GM19351 (cell line): ENCODE measurements around the gene RGS3.
"Not testable (repeated sequence)": the region's sequence is repeated elsewhere in the genome, so short reads cannot be mapped to it uniquely, and the experiment has no call there.

Experiments
- ATAC-seq: cut with Tn5 transposase; IDR thresholded peaks from one replicate; pipeline ENCODE4 v1.9.1; 2021; ENCODE audit warnings: mild to moderate bottlenecking, moderate library complexity; ENCODE audit not compliant: unreplicated experiment

The RGS3 gene

DNA sequence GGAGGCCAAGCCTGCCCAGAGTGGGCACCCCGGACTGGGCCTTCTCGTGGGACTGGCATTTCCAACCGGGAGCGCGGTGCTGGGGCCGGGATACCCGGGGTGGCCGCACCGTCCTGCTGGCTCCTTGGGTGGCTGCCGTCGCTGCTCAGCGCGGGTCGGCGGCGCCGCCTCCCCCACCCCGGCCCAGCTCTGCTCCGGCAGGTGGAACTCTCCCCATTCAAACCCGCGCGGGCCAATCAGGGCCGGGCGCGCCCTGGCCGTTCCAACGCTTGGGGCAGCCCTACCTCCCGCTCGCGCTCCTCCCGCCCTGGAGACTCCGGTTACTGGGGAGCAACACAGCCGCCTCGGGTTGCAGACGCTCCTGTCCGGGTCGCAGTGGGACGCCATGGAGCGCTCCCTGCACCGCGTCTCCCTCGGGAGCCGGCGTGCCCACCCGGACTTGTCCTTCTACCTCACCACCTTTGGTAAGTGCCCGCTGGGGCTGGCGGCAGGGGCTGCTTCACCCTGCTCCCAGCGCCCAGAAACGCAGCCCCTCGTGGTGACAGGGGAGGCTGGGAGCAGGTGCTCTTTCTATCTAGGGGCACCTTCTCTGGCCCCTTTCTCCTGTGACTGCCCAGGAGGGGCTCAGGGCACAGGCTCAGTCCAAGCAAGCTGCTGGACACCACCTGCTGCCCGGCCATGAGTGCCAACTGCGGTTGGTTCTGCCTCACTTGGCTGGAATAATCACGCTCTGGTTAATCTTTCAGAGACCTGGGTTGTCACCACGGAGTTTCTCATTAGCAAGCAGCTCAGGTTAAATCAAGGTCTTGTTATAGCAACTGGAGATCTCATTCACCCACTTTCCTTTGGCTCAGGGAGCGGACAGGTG is at the start of gene RGS3:
Gene RGS3, plus strand, starts transcription at position 310 of the 868 bp plus-strand sequence. Its CDS starts 76 bp downstream, at position 386.
- no peak for ATAC-seq

- ATAC-seq = peak; percentile 100
Measured at GRCh38 chr9:113416149-113416721, 47.3 kb upstream of the RGS3 start.

DNA sequence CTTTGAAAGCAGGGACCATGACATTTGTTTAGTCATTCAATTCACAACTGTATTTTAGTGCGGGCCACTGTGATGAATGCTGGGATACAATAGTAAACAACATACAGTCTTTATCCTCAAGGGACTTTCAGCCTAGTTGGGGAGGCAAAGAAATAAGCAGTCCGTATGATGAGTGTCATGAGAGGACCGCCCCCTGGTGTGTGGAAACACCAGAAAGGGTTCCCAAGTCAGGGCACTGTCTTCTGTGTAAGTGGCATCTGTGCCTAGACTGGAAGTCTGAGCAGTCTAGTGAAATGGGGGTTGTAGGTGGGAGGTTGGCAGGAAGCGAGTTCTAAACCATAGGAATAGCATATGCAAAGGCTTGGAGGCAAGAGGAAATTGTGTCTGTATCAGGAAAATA is 46.2 kb upstream of the RGS3 start:
- ATAC-seq = no peak

DNA sequence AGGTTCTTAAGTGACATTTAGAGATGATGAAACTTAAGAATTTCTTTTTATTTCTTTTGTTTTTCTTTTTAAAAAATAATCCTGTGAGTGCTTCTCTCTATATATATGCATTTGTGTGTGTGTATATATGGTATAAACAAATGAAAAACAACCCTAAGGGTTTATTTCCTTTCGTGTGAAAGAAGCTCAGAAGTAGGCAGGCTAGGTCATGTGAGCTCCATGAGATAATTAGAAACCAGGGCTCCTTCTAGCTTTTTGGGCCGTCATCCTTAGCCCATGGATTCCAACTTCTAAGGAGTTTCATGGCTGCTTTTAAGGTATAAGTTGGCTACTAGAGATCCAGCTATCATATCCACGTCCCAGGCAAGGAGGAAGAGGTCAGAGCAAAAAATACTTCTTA is 41.8 kb upstream of the RGS3 start:
- ATAC-seq = no peak

DNA sequence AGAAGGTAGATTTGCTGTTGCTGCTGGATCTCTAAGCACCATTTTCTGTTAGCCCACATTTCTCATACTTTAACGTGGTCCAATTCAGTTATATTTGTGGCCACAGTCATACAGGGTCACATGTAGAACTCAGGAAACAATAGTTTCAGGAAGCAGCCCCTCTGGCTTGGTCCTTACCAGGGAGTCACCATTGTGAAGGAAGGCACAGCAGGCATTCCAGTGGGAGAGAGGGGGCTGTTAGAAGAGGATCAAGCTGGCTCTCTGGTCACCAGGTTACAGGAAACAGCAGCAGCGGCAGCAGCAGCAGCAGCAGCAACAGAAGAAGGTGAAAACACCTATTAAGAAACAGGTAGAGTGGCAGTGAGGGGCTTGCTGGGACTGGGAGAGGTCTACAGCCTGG is 38.5 kb upstream of the RGS3 start:
- ATAC-seq = no peak

- no peak for ATAC-seq
Measured at GRCh38 chr9:113426701-113427100, 36.8 kb upstream of the RGS3 start.

GRCh38 chr9:113427629-113428028 is 35.9 kb upstream of the RGS3 start:
- ATAC-seq = no peak

DNA sequence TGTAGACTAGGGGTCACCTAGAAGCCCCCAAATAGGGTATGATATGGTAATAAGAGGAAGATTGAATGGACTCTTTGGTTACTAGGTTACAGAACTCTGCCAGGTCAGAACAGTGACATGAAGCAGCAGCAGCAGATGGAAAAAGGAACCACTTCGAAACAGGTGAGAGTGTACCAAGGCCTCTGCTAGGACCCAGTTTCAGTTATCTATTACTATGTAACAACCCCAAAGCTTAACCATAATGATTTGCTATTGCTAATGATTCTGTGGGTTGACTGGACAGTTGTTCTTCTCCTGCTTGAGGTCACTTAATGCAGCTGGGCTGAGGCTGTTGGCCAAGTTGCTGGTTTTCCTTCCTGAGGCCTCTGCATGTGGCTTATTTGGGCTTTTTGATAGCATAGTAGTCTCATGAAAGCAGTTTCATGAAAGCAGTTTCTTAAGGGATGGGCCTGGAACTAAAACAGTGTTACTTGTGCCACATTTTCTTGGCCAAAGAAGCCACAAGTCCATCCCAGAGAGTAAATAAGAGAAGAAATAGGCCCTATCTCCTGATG is 35.4 kb upstream of the RGS3 start:
- no peak for ATAC-seq

- no peak for ATAC-seq
Measured at GRCh38 chr9:113431191-113431590, 32.3 kb upstream of the RGS3 start.

- ATAC-seq = no peak
Measured at GRCh38 chr9:113436728-113437515, 26.6 kb upstream of the RGS3 start.

- not testable (repeated sequence) for ATAC-seq
Measured at GRCh38 chr9:113437716-113438115, 25.8 kb upstream of the RGS3 start.

- no peak for ATAC-seq
Measured at GRCh38 chr9:113444736-113445135, 18.8 kb upstream of the RGS3 start.

- ATAC-seq = no peak
Measured at GRCh38 chr9:113446323-113446740, 17.2 kb upstream of the RGS3 start.

DNA sequence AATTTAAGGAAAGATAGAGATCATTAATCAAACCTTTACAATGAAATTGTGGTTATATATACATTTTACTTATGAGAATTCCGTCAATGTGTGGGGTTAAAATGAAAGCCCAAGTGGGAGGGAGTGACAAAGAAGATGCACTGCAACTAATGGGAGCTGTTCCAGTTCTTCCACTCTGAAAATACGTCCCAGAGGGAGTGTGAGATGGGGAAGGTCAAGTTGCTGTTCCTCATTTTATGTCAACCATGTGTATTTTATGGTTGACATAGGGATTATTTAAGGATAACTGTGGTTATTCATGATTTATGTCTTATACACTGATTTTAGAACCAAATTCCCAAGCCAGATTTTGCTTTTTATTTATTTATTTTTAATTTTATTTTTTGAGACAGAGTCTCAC is 14.2 kb upstream of the RGS3 start:
- ATAC-seq = no peak

DNA sequence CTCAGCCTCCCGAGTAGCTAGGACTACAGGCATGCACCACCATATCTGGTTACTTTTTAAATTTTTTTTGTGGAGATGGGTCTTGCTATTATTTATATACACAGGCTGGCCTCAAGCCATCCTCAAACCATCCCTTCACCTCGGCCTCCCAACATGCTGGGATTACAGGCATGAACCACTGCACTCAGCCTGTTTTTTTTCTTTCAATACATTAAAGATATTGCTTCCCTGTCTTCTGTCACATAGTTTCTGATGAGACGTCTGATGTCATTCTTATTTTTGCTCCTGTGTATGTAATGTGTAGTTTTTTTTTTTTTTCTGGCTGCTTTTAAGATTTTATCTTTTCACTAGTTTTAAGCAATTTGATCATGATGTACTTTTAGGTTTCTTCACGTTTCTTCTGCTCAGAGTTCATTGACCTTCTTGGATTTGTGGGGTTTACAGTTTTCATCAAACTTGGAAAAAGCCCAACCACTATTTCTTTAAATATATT is 11.4 kb upstream of the RGS3 start:
- ATAC-seq = no peak

DNA sequence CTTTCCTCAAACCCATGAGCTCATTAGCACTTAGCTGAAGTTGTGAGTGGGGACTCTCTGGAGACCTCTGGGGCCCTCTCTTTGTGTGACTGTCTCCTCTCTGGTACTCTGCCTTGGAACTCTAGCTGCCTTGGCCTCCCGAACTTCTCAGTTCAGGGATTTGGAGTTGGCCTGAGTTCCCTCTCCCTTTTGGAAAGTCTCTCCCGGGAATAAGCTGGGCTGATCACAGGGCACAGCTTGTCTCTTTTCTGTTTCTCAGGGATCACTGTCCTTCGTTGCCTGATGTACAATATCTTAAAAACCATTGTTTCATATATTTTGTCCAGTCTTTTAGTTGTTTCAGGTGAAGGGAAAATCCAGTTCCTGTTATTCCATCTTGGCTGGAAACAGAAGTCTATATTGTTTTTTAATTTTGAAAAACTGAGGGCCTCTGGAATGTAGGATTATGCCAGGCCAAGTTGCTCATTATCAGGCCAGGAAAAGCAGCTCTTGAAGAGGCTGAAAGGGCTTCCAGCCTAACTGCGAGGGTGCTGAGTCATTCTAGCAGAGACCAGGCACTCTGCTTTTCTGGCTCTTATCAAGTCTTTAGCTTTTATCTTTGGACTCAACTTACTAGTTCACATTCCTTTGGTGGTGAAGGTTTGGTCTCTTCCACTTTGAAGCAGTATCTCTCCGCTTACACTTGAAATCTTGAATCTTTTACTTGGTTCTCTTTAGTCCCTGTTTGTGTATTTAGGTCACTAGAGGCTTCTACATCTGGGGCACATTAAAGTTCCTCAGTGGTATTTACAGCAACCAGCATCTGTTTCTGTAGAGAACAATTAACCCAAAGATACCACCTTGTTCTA is 8.4 kb upstream of the RGS3 start:
- peak; percentile 51 for ATAC-seq

- no peak for ATAC-seq
Measured at GRCh38 chr9:113456235-113456634, 7.3 kb upstream of the RGS3 start.

GRCh38 chr9:113461285-113461684 is 2.2 kb upstream of the RGS3 start:
- no peak for ATAC-seq

DNA sequence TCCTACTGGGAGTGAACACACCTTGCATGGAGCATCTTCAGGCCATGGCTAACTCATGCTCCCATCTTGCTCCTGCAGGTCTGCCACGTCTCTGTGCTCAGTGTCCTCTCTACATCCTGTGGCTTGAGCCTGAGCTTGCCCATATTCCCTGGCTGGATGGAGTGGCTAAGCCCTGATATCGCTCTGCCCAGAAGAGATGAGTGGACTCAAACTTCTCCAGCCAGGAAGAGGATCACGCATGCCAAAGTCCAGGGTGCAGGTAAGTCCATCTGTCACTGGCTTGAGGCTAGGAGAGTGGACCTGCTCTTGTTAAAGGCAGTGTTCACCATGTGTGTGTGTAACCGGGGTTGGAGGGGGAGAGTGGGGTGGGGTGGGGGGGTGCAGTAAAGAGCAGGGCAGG is 1.6 kb upstream of the RGS3 start:
- no peak for ATAC-seq

DNA sequence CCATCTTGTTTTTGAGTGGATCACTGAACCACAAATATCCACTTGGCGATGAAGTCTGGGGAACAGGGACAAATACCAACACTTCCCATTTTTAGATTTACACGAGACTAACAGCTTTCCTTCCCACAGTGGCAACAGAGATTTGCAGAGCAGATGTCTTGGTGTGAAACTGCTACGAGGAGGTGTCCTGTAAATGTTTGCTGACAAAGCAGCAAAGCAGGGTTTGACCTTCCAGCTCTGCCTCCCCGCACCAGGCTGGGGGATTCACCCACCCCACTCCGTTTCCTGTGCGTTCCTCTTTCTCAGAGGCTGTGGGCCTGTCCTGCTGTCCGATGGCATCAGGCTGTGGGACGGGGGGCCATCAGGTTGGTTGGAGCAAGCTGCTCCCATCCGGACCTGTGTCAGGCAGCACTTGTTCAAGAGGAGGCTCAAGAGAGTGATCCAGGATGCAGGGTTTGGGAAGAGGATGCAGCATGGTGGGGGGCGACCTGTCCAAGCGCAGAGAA is 693 bp upstream of the RGS3 start:
- no peak for ATAC-seq
